ENCODE measurements around the gene DPP6. TPM values are rescaled to one million over a fixed set of nuclear protein-coding genes. Genes with fewer than 3 reads are reported as not detected.

The DPP6 gene
- total RNA-seq, 4 donors from 2014 or later = 0.94 to 1.9 TPM; not detected in 2

DNA sequence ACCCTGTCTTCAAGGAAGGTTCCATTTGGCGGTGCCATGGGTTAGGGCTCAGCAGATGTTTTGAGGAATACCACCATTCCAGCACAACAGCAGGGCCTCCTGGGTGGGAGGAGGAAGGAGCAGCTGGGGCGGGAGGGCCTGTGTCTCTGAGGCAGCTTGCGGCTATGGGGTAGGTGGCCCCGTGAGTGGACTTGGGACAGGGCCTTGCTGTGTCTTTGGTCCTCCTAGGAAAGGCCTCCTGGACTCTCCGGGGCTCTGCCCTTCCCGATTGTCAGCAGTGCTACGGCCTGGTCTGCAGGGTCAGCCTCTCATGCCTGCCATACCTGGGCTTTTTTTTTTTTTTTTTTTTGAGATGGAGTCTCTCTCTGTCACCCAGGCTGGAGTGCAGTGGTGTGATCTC is 854.0 kb downstream of the DPP6 start:
- Histone ChIP-seq H3K36me3 (no peaks in the 10 kb centered on the region), H3K9me3 (no peaks in the 10 kb centered on the region), H3K4me3 (no peak overlapping the region), H3K4me1 (no peaks in the 10 kb centered on the region), H3K27me3 (peaks cover 0 to 2% (median 0%) of the 10 kb centered on the region in 3 donors), H3K27ac (no peak overlapping the region)
- no peak for ATAC-seq
- intact Hi-C loops (cut with DNase I; ENCODE audit: low total_unique reads) = no loop called here
- in situ Hi-C loops (cut with MboI; ENCODE audit: low sequenced_read_pairs in 4 of 4) = loop anchor here in 1 of 4 donors (25.0 kb wide), 1 partner anchor 281 kb away; no protein-coding TSS in a partner anchor
- TF ChIP-seq, protein P1, sequence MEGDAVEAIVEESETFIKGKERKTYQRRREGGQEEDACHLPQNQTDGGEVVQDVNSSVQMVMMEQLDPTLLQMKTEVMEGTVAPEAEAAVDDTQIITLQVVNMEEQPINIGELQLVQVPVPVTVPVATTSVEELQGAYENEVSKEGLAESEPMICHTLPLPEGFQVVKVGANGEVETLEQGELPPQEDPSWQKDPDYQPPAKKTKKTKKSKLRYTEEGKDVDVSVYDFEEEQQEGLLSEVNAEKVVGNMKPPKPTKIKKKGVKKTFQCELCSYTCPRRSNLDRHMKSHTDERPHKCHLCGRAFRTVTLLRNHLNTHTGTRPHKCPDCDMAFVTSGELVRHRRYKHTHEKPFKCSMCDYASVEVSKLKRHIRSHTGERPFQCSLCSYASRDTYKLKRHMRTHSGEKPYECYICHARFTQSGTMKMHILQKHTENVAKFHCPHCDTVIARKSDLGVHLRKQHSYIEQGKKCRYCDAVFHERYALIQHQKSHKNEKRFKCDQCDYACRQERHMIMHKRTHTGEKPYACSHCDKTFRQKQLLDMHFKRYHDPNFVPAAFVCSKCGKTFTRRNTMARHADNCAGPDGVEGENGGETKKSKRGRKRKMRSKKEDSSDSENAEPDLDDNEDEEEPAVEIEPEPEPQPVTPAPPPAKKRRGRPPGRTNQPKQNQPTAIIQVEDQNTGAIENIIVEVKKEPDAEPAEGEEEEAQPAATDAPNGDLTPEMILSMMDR (IDR thresholded peaks at IDR 0.05 in 4 of 5, conservative IDR thresholded peaks at IDR 0.05 in 1 of 5) = no peak
- TF ChIP-seq POLR2A (IDR thresholded peaks at IDR 0.05) = no peak
- no peak for DNase-seq

DNA sequence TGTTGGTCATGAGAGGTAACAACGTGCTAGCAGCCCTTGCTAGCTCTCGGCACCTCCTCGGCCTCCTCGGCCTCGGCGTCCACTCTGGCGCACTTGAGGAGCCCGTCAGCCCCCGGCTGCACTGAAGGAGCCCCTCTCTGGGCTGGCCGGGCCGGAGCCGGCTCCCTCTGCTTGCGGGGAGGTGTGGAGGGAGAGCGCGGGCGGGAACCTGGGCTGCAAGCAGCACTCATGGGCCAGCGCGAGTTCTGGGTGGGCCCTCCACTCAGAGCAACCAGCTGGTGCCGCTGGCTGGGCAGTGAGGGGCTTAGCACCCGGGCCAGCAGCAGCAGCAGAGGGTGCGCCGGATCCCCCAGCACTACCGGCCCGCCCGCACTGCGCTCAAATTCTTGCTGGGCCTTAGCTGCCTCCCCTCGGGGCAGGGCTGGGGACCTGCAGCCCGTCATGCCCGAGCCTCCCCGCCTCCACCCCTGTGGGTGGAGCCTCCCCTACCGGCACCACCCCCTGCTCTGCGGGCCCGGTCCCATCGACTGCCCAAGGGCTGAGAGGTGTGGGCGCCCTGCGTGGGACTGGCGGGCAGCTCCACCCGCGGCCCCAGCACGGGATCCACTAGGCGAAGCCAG is 854.6 kb downstream of the DPP6 start:
- H3K9me3 ChIP-seq = no peaks in the 10 kb centered on the region
- in situ Hi-C loops (cut with MboI; ENCODE audit: low sequenced_read_pairs in 4 of 4) (loop anchor here in 1 of 4 donors (25.0 kb wide), 1 partner anchor 280 kb away; no protein-coding TSS in a partner anchor), intact Hi-C loops (cut with DNase I; ENCODE audit: low total_unique reads) (no loop called here)
- DNase-seq (no peak), ATAC-seq (no peak)
- peaks cover 0 to 2% (median 0%) of the 10 kb centered on the region in 3 donors for H3K27me3 ChIP-seq
- H3K4me1 ChIP-seq = no peaks in the 10 kb centered on the region
- H3K27ac ChIP-seq = no peak overlapping the region
- no peaks in the 10 kb centered on the region for H3K36me3 ChIP-seq
- no peak for TF ChIP-seq POLR2A (IDR thresholded peaks at IDR 0.05)
- TF ChIP-seq, protein P1 (IDR thresholded peaks at IDR 0.05 in 4 of 5, conservative IDR thresholded peaks at IDR 0.05 in 1 of 5) = no peak
- H3K4me3 ChIP-seq = no peak overlapping the region

DNA sequence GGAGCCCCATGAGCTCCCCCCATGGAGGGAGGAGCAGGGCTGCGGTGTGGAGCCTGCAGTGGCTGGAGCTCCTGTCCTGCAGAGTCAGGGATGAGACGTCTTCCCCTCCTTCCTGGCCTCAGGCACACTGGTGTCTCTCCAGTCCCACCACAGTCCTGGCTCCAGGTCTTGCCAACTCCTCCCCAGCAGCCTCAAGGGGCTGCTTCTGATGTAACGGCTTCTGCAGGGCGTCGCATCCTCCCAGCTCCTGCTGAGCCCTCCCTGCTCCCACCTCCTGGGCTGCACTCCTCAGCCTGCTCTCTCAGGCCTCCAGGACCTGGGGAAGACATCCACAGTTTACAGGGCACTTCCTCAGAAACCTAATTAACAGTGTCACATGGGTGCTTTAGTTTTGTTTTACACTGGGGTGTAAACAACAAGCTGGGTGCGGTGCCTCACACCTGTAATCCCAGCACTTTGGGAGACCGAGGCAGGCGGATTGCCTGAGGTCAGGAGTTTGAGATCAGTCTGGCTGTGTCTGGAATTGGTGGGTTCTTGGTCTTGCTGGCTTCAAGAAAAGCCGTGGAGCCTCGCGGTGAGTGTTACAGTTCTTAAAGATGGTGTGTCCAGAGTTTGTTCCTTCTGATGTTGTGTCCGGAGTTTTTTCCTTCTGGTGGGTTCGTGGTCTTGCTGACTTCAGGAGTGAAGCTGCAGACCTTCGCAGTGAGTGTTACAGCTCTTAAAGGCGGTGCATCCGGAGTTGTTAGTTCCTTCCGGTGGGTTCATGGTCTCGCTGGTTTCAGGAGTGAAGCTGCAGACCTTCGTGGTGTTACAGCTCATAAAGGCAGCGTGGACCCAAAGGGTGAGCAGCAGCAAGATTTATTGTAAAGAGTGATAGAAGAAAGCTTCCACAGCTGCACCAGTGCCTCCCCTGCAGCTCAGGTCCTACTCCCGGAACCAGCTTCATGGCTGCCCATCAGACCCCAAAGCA is 855.7 kb downstream of the DPP6 start:
- H3K27ac ChIP-seq = no peak overlapping the region
- H3K4me1 ChIP-seq = no peaks in the 10 kb centered on the region
- peaks cover 0 to 2% (median 0%) of the 10 kb centered on the region in 3 donors for H3K27me3 ChIP-seq
- no peaks in the 10 kb centered on the region for H3K36me3 ChIP-seq
- no peak for TF ChIP-seq POLR2A (IDR thresholded peaks at IDR 0.05)
- TF ChIP-seq, protein P1 (IDR thresholded peaks at IDR 0.05 in 4 of 5, conservative IDR thresholded peaks at IDR 0.05 in 1 of 5) = no peak
- ATAC-seq (no peak), DNase-seq (no peak)
- H3K4me3 ChIP-seq = no peak overlapping the region
- in situ Hi-C loops (cut with MboI; ENCODE audit: low sequenced_read_pairs in 4 of 4) (loop anchor here in 1 of 4 donors (25.0 kb wide), 1 partner anchor 279 kb away; no protein-coding TSS in a partner anchor), intact Hi-C loops (cut with DNase I; ENCODE audit: low total_unique reads) (no loop called here)
- no peaks in the 10 kb centered on the region for H3K9me3 ChIP-seq

DNA sequence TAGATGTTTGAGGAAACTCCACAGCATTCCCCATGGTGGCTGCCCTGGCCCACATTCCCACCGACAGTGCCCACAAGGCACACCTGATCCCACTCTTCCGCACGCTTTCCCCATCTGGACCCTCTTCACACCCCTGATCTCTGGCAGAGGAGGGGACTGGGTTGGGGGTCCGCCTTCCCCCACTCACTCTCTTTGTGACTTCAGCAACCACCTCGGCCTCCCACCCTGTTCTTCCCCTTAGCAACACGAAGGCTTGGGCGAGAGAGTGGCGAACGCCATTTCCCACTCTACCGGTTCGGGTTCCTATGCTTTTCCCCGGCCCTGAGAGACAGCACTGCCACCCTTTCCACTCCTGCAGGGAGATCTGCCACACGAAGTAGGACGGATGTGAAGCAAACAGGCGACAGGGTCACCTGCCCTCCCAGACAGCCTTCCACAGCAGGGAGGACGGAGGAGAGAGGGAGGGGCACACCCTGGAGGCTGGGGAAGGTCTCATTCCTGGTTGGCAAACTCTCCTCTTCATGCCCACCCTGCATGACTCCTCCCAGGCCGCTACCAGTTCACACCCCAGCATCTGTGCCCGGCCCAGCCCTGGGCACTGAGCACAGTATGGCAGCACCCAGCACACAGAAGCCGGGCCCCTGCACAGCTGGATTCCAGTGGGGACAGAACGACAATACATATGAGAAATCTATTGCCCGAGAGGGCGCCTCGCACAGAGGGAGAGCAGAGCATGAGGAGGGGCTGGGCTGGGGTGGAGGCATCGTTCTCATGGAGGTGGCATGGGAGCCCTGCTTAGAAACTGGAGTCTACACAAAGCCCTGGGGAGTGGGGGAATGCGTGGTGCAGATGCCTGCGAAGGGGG is 857.3 kb downstream of the DPP6 start:
- no peak for TF ChIP-seq POLR2A (IDR thresholded peaks at IDR 0.05)
- TF ChIP-seq, protein P1 (IDR thresholded peaks at IDR 0.05 in 4 of 5, conservative IDR thresholded peaks at IDR 0.05 in 1 of 5) = no peak
- no peak for ATAC-seq

More for the DNA sequence above, 857.3 kb downstream of the DPP6 start:
- no peak for DNase-seq
- intact Hi-C loops (cut with DNase I; ENCODE audit: low total_unique reads) = loop anchor here (5.0 kb wide), 1 partner anchor 438 kb away; no protein-coding TSS in a partner anchor
- H3K27me3 ChIP-seq = peaks cover 0 to 2% (median 0%) of the 10 kb centered on the region in 3 donors
- no peaks in the 10 kb centered on the region for H3K36me3 ChIP-seq
- no peak overlapping the region for H3K4me3 ChIP-seq
- H3K4me1 ChIP-seq = peaks cover 0 to 3% of the 10 kb centered on the region in 2 donors
- H3K27ac ChIP-seq = no peak overlapping the region
- H3K9me3 ChIP-seq = no peaks in the 10 kb centered on the region
- in situ Hi-C loops (cut with MboI; ENCODE audit: low sequenced_read_pairs in 4 of 4) = loop anchor here in 1 of 4 donors (25.0 kb wide), 1 partner anchor 278 kb away; no protein-coding TSS in a partner anchor
